Astrocyte of the cerebellum (primary cell): ENCODE results near the gene MSH5.

Experiments
- DNase-seq: peaks from one replicate; pipeline ENCODE4 v3.0.0-alpha.2; 2011; ENCODE audit warnings: low read depth
- H3K4me3 ChIP-seq: 2 replicates; pipeline ENCODE4 v1.5.1; 2011; ENCODE audit warnings: mild to moderate bottlenecking, low read depth, low read length, moderate library complexity
- in situ Hi-C: cut with HindIII; loops from 2 replicates; pipeline ENCODE4 v1.10.0; 2017; ENCODE audit warnings: low sequenced_read_pairs
- TF ChIP-seq, protein P1 (sequence below): IDR thresholded peaks from 2 replicates; pipeline ENCODE4 v1.5.1; 2012; ENCODE audit warnings: low read length, low read depth, moderate library complexity, mild to moderate bottlenecking; ENCODE audit errors: missing control alignments

The MSH5 gene

DNA sequence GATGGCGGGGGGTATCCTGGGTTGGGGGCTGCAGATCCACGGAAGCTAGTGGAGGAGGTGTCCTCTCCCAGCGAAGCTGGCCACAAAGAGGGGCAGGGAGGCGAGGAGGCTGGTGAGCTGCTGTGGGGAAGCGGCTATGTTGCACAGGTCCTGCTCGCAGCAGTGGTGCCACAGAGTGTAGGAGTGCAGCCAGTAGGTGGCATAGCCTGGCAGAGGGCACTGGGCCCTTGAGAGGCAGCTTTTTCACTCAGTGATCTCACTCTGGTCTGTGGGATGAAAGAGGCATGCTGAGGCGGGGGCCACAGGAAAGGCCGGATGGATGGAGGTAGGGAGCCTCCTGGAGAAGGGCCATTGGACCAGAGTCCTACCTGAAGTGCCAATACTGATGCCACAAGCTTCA lies 27.5 kb upstream of the MSH5 start:
- no peak for DNase-seq
- H3K4me3 ChIP-seq: no peak overlapping the region
- TF ChIP-seq, protein P1, sequence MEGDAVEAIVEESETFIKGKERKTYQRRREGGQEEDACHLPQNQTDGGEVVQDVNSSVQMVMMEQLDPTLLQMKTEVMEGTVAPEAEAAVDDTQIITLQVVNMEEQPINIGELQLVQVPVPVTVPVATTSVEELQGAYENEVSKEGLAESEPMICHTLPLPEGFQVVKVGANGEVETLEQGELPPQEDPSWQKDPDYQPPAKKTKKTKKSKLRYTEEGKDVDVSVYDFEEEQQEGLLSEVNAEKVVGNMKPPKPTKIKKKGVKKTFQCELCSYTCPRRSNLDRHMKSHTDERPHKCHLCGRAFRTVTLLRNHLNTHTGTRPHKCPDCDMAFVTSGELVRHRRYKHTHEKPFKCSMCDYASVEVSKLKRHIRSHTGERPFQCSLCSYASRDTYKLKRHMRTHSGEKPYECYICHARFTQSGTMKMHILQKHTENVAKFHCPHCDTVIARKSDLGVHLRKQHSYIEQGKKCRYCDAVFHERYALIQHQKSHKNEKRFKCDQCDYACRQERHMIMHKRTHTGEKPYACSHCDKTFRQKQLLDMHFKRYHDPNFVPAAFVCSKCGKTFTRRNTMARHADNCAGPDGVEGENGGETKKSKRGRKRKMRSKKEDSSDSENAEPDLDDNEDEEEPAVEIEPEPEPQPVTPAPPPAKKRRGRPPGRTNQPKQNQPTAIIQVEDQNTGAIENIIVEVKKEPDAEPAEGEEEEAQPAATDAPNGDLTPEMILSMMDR: no peak
- in situ Hi-C loops: no loop called here

DNA sequence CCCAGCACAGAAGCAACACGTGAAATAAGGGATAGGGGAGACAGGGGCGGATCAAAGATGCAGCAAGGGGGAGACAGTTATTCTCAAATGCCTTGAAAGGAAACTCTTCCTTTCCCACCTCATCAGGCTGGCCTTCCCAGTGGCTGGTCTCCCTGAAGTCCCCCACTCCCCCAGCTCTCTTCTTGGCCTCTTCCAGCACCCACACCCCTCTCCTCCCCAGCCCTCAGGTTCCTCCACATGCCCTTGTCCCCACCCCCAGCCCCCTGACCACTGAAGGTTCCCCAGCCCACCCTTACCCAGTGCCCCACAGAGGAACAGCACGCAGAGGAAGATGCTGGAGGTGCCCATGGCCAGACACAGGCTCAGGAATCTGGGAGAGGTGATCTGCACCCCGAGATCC lies 26.3 kb upstream of the MSH5 start:
- H3K4me3 ChIP-seq: no peak overlapping the region
- no peak for DNase-seq
- in situ Hi-C loops: no loop called here
- TF ChIP-seq, protein P1: no peak

DNA sequence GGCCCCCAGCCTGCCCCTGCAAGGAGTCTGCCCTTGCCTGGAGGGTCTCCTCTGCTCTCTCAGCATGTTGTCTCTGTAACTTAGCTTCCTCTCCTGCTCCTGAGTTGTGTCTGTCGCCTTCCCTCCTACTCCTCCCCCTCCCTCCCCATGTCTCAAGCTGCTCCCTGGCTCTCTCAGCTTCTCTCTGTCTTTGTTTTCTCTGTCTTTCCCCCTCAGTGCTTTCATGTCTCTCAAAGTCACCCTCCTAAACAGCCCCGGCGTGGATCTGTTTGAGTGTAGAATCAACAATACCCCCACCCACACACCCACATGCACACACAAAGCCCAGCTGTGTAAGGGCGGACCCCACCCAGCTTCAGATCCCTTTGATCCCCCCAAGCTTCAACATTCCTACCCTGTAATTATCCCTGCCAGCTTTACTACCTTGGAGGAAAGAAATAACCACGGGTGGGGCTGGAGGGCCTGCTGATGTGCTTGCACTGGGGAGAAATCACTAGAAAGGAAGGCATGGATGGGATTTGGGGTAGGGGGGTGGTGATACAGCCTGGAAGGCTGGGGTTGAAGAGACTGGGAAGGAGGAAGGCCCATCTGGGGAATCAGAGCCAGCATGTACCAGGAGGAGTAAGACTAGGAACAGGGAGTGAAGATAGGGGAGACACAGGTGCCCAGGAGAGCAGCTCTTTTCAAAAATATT lies 25.7 kb upstream of the MSH5 start:
- TF ChIP-seq, protein P1: no peak

DNA sequence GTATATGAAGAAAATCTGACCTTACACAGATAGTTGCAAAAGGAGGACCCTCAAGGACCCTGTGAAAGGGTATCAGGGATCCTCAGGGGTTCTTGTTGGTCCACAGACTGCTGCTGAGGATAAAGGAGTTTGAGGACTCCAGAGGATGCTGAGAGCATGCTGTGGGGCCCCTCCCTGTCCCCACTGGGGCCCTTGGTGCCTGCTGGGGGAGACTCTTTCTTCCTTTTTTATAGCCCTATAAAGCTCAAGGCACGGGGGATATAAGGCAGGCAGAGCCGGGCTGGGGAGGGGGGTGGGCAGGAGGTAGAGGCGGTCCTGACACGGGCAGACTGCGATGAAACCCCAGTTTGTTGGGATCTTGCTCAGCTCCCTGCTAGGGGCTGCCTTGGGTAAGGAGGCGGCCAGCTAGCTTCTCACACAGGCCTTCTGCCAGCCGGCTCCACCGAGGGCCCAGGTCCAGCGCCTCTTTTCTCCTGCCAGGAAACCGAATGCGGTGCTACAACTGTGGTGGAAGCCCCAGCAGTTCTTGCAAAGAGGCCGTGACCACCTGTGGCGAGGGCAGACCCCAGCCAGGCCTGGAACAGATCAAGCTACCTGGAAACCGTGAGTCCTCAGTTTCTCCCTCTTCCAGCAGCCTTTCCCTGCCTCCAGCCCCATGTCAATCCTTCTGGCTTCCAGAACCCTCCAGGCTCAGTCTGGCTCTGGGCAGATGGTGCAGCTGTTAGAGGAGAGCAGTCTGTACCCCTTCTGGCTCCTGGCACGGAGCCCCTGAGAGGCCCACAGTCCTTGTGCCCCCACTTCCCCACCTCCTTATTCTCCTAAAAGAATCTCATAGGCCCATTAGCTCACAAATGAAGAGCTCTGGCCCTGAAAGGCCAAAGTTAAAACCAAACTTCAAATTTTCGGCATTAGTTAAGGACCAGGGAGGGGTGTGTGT lies 24.5 kb upstream of the MSH5 start, which contains the start of gene LY6G6D:
LY6G6D (plus strand) TSS at position 327 of the 937 bp plus-strand sequence; CDS start at position 335, 8 bp downstream.
- no peak within 1 kb of the TSS for H3K4me3 ChIP-seq
- TF ChIP-seq, protein P1: no peak
- in situ Hi-C loops: no loop called here
- DNase-seq: no peak

More for the DNA sequence above, 25.7 kb upstream of the MSH5 start:
- no peak overlapping the region for H3K4me3 ChIP-seq
- in situ Hi-C loops: no loop called here
- DNase-seq: no peak

DNA sequence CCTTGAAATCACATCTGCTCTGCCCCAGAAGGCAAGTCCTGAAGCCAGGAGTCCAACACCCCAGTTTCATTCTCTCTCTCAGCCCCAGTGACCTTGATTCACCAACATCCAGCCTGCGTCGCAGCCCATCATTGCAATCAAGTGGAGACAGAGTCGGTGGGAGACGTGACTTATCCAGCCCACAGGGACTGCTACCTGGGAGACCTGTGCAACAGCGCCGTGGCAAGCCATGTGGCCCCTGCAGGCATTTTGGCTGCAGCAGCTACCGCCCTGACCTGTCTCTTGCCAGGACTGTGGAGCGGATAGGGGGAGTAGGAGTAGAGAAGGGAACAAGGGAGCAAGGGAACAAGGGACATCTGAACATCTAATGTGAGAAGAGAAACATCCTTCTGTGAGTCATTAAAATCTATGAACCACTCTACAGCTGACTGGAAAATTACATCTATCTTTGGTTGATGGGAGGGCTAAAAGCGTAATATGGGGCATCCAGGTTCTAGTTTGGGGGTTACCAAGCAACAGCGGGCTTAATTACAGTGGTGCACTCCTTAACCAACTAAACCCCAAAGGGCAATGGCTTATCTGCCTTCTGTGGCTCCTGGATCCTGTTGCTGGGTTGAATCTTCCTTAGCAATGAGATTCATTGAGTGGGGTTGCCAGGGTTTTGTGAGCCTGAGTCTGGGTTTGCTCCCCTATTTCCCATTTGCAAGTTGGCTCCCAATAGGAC lies 22.1 kb upstream of the MSH5 start:
- TF ChIP-seq, protein P1: no peak
- no peak for DNase-seq
- in situ Hi-C loops: no loop called here
- H3K4me3 ChIP-seq: no peak overlapping the region

DNA sequence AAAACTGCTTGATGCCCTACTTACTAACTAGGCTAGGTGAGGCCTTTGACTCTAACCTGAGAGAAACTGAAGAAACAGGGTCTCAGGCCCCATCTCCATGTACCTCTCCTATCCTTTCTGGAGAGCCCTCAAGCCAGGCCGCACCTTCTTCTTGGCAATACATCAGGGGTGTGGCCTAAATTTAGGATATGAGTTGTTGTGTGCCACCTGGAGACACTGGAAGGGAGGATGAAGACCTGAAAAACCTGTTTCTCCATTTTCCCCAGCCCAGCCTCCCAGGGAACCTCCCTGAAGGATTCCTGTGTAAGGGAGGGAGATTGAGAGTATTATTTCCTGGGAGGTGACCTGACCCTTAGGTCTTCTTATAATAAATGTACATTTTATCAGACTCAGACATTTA lies 21.5 kb upstream of the MSH5 start:
- no peak overlapping the region for H3K4me3 ChIP-seq
- no peak for DNase-seq
- TF ChIP-seq, protein P1: no peak
- in situ Hi-C loops: no loop called here
